Stimulated activated CD8-positive, alpha-beta memory T cell treated with anti-CD3 and anti-CD28 coated beads, Interleukin-15, amount 100 ng/mL, for 48 hours (primary cell): Measurements from ENCODE around the gene IFRD1.

Source experiments
- DNase-seq, 2 donors: peaks; one replicate each; pipeline ENCODE4 v3.0.0-alpha.2; 2020; ENCODE audit warnings: low read depth in 2 of 2

The IFRD1 gene

DNA sequence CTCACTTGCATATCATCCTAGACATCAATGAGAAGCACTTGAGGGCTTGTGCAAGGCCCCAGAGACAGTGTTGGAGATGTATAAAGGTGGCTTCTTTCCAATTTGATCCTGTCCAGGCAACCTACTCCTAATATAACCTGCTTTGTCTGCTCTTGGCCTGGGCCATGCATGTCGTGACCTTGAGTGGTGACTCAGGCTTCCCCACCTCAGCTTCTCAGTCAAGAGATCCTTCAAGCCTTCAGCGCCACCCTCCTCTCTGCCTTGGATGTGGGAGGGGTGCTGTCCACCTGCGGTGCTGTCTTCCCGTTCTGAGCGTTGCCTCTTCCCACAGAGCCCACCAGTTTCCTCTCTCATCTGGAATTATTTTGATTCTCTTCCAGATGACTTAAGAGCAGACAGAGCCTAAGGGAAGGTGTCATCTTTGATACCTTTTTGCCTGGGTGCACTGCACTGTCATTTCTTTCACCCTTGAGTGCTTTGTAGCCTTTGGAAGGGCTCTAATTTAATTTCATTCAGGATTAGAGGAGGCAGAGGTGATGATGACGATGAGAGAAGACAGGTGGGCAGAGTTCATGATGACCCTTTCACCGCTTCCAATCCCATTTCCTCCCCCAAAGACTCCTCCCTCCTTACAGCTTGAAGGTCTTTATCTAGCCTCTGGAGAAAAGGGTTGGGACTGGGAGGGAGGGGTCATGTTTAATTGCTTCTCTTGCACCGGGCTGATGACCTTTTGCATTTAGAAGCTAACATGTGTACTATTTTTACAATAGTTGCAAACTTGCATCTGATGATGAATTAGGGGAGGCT, 37.4 kb downstream of the IFRD1 start:
- no peak for DNase-seq

DNA sequence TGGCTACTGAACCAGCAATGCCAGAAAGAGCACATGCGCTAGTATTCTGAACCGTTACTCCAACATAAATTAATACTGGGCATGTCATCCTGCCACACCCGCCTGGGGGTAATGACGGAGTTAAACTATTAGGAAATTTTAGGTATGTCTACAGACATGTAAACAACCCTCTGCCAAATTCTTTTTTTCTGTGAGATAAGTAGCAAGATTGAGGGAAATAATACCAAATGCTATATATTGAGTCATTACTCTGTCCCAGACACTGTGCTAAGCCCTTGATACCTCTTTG, 37.9 kb downstream of the IFRD1 start:
- no peak for DNase-seq

DNA sequence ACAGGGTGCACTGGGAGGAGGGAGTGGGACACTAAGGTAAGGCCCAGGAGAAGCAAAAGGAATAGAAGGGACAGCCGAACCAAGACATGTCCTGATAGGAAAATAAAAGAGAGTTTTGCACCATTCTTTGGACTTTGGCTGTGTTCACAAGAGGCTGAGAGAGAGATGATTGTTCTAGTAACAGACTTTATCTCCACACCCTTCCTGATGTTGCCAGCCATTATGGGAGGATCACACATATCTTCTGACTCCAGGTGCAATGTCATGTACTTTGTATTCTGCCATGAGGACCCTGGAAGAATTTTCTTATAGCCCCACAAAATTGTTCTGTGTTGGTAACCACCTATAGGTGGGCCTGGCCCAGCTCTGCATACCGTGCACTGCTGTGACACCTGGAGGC, 41.9 kb downstream of the IFRD1 start:
- DNase-seq = no peak

DNA sequence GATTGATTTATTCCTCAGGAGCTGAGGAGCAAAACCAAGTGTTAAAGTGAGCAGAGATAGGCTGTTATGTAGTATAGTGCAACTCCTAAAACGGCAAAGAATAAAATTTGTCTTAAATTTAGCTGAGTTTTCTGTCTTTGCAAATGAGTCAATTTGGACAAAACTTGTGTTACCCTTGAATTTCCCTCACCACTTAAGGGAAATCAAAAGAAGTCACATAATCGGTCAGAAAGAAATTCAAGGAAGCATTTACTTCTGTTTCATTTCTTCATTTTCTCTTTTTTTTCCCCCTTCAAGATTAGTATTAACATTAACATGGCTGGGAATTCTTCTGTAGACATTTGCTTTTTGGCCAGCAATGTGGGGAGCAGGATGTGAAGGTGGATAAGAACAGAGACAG, 44.4 kb downstream of the IFRD1 start:
- no peak for DNase-seq

DNA sequence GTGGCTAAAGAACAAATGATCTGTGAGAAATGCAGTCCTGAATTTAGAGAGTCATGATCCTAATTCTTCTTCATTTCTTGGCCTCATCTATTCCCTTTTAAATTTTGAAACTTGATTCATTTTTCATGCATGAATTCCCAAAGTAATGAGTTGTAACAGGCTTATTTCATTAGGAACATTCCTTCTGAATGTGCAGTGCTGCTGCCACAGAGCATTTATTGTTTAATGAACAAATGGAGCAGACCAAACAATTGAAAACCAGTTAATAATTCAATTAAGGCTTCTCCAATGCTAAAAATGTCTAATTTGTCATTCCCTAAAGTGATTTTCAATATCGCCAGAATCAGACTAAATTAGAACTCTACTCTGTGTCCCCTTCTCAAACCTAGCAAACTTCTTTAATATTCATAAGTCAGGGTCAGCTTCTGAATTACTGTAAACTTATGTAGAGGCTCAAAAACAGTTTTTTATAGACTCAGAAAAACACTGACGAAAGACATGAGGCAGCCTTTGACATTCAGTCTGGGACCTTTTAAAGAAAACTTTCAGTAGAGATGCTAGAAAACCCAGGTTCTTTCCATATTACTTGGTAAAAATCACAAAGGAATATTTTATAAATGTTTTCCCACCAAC, 45.0 kb downstream of the IFRD1 start:
- no peak for DNase-seq

DNA sequence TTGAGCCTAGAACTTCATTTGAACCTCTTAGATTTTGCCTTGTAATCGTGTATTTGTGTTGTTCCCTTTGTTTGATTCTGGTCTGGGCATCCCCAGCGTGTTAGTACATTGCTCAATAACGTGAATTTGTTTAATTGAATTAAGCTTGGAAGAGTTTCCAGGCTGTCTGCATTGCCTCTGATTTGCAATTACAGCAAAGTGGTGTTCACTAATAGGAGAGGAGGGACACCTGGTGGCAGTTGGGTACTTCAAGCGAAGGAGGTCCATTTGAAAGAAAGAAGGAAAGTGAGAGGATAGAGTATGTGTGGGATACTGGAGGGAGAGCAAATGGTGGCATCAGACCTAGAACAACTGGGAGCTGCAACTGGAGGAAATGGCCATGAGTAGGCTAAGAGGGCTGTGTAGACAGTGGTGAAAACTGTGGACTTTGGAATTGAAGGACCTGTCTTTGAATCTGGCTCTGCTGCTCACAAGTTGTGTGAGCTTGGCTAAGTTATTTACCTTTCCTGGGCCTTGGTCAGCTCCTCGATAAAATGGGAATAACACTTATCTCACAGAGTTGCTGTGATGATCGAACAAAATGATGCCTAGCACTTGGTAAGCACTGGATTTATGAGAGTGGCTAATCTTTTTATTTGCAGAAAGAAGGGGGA, 45.7 kb downstream of the IFRD1 start:
- no peak for DNase-seq

DNA sequence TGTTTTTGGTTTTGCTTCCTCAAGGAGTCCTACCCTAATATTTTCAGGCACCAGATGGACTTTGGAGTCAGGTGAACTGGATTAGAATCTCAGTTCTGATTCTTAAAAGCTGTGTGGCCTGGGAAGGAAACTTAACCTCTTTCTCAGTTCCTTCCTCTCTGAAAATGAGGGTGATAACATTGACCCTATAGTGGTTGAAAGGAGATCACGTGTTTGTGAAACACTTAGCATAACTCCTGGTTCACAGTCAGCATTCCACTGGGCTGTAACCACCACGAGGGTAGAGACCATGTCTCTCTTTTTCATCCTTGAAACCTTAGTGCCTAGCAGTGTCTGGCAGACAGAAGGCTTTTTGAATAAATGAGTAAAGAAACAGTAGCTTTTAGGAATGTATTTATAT, 47.2 kb downstream of the IFRD1 start:
- no peak for DNase-seq

DNA sequence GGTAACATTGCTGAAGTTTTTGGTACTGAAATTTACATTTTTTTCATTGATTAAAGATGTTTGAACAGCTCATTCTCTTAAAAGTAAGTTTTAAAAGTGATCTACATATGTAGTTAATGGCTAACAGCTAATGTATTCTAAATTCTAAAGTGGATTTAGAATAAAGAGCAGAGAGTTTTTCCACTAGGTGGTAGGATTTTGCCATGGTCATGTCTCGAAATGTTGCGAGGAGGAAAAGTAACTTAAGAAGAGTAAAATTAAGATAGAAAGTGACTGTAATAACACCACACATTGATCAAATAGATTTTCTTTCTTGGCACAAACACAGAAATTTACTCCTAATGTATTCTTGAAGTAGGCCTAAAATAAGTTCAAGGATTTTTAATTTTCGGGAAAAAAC, 50.4 kb downstream of the IFRD1 start:
- no peak for DNase-seq

DNA sequence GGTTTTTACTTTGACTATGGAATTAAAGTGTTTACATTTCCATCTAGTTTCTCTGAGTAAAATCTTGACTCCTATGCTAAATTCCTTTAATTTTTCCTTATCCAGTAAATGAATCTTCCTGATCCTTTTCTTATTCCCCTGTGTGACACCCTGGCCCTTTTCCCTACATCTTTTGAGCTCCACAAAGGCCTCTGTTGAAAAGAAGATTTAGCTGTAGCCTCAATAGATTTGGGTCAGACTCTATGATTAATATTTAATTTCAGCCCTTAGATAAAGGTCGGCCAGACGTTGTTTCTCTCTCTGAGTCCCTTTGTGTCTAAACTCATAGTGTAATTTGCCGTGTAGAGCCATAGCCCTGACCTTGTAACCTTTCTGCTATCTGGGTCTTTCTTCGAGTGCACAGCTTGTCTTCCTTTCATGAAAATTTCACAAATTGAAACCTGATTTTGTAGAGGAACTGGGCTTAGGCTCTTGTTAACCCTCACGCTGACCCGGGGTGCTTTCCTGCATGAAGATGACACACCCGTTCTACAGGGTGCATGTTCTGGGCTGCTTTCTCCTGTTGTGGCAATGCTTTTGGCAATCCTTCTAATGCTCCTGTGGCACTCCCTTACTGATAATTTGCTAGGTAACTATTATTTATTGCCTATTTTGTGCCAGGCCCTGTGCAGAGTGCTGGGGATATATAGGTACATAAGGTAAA, 51.7 kb downstream of the IFRD1 start:
- DNase-seq = no peak

DNA sequence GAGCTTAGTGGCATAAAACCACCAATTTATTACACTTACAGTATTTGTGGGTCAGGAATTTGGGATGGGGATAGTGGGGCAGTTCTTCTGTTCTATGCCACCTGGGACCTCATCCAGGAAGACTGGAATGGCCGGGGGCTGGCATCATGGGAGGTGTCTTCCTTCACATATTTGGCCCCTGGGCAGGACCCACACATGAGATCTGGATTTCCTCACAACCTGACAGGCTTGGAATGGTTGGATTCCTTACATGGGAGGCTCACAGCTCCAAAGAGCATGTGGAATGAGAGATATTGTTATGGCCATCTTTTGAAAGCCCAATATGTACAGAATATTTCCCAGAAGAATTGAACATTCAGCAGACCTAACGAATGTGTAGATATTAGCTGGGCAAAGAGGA, 52.4 kb downstream of the IFRD1 start:
- no peak for DNase-seq

DNA sequence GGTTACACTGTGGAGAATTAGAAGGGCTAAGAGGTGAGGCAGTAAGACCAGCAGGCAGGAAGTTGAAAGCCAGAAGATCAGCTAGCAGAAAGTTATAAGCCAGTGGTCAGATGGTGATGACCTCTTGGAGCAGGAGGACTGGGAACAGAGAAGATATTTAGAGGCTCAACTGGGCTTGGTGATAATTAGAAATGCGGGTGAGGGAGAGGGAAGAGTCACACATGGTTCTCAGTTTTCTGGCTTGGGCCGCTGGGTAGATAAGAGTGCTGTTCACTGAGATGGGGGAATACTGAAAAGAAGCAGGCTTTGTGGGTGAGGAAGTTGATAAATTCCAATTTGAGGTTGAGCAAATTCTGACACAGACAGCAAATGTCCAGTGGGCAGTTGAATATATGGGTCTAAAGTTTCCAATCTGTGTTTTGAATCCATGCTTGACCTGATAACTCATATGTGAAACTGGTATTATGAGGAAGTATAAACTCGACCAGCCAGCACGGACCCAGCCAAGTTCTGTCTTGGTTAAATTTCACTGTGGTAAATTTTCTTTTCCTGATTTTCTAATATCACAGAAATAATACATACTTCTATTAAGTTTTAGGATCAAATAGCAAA, 53.2 kb downstream of the IFRD1 start:
- DNase-seq = no peak

DNA sequence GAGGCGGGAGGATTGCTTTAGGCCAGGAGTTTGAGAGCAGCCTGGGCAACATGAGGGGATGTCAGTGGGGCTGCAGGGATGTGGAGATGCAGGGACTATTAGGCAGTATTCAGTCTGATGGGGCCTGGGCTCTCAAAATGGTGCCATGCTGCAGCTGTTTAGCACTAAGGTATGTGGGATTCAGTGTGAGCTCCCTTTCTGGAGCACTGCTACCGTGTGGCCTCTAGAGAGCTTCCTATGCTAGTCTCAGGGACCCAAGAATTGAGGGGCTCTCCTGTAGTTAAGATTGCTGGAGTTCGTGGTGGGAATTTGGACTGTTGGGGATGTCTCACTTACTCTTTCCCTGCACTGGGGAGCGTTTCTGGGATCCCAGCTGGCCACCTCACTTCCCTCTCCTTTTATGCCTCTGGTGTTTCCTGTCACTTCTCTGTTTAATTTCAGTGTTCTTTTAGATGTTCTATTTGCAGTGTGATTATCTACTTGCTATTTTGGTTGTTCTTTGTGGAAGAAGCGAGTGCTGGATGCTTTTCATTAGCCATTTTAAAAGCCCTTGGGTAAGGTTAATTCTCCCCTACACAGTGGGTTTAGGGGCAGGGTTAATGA, 53.9 kb downstream of the IFRD1 start:
- DNase-seq = no peak

DNA sequence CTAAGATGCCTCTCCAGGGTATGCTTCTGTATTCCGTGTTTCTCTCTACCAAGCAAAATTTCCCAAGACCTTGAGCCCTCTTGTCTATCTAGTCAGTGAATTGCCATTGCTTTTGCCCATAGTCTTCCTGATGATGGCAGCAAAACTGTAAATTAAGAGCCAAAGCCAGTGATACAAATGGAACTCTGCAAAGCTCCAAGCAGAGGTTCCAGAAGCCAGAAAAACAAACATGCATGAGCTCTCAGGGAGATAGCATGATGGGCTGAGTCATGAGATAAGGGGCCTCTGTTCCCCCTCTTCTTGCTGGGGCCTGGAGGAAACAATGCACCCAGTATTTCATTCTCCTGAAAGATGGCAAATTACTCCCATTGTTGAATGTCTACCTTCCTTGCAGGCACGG, 55.2 kb downstream of the IFRD1 start:
- DNase-seq = no peak

DNA sequence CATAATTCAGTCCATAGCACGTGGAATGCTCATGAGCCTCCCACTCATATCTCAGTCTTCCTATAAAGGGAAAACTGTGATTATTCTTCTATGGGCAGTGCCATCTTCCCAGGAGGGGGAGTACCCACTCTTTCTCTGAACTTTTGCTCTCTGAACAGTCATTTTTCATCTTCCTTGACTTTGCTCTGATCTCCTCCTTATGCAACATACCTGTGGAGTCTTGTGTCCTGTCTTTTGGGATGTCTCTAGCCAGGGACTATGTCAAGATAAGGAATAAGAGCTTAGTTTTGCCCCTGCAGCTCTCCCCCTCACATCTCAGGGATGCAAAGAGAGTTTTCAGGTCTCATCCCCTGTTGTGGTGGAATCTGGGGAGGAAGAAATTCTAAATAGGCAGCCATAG, 58.1 kb downstream of the IFRD1 start:
- DNase-seq = no peak

DNA sequence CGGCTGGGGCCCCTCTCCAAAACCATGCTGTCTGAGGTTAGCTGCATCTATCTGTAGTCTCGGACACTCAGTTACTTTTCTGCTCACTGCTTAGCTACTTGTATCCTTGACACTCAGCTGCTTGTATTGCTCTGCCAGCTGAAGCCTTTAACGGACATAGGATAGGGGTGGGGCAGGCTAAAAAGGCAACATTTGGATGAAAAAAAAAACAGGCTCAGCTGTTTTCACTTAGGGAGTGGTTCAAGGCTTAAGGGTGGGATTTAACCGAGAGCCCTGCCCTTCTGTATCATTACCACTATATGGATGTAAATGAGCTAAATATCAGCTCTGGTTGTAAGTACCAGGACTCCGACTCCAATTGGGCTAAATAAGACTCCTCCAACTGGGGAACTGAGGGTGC, 59.1 kb downstream of the IFRD1 start:
- DNase-seq = no peak

DNA sequence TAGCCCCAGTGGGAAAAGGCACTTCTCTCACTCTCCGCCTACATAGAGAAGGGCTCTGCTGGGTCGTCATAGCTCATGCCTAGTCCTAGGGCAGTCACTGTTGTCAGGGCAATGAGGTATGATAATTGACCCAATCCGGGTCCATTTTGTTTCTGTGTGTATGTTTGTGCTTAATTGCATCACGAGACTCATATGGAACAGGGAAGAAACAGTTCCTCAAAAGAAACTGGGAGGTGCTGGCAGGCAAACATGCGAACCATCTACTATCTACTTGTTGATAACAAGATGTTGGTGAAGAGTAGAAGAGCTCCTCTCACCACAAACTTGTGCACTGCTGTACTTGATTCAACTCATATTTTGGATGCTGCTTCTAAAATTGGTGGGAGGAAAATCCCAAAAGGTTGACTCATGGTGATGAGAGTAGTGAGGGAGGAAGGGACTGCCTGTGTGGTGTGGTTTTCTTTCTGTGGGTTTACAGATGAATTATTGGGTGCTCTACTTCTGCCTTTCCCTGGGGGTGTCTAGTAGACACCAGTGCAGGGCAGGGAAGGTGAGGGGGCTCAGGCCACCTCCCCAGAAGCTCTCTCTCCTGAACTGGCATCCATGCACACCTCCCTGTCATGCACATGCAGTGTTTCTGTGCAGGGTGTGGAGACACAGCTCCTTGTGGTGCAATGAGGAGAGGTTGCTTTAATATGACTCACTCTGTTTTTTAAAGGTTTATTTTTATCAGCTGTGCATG, 59.9 kb downstream of the IFRD1 start:
- no peak for DNase-seq

DNA sequence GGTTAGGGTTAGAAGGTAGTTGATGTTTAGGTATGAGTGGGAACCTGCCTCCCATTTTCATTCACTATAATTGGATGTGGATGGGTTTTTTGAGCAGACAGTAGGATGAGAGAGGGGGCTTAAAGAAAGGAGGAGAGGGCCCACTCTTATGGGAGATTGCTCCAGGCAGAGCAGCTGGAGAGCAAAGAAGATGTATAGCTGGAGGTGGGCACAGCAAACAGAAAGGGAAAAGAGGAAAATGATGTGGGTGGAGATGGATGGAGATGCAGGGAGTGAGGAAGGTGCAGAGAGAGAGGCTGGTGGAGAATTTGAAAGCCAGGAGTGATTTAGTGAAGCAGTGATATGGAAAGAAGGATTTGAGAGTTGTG, 60.5 kb downstream of the IFRD1 start:
- no peak for DNase-seq

DNA sequence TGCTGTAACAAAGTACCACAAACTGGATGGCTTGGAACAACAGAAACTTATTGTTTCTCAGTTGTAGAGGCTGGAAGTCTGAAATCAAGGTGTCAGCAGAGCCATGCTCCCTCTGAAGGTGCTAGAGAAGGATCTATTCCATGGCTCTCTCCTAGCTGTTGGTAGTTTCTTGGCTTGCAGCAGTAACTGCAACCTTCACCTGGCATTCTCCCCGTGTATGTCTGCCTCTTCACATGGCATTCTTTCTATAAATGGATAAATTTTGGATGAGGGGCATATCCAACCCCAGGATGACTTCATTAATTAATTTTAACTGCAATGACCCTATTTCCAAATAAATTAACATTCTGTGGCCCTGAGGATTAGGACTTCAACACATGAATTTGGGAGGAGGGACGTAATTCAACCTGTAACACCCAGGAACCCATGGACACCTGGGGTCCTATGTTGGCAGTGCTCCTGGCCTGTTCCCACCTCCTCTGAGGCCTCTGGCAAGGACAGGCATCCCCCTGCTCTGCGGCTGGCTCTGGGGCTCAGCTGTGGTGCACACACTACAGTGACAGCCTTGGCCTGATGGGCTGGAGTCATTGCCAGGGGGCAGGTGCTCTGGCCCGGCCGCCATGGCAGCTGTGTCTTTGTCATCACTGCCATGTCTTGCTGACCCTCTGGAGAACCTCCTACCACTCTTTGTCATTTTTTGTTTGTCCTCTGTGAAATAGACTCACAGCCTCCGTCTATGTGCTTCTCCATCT, 61.4 kb downstream of the IFRD1 start:
- DNase-seq = no peak

DNA sequence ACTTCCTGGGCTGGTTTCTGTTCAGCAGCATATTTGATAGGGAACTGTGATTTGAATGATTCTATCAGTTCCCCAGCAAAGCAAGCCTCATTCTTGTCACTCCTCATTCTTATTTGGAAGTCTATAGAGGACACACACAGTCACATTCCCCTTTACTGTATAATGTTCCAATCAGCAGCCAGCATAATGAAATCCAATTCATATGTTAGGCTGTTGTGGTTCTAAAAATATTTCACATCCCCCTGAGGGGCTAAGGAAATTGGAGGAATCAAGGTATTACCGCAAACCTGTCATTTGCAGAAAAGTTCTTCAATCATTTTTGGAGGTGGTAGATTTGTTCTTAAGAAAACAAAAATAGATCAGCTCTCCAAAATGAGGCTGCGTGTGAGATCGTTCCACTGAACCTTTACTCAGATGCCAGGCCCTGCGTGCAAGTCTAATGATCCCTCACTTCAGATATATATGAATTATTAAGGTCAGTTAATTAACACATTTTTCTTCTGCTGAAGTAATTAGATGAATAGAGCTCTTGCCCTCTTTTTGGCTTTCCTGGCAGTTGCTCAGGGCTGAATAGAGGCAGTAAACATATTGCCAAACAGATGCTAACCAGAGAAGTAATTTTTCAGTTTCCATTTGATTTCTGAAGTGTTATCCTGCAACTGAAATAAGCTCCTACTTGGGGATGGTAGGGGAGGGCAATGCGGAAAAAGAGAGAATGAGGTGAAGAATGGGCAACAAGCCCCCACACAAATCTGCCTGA, 62.4 kb downstream of the IFRD1 start:
- no peak for DNase-seq

DNA sequence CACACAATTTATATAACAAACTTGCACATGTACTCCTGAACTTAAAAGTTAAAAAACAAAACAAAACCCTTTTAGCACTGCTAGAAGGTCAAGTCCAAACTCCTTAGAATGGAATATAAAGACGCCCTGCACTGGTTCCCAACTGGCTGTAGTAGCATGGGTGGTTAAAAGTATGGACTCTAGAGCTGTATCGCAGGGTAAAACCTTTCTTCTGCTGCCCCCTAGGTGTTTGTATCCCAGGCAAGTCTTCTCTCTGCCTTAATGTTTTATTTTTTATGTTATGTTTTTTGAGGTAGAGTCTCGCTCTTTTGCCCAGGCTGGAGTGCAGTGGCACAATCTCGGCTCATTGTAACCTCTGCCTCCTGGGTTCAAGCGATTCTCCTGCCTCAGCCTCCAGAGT, 65.7 kb downstream of the IFRD1 start:
- DNase-seq = no peak
